ENCODE results near the gene RERE. TPM values are rescaled to one million over a fixed set of nuclear protein-coding genes. Genes with fewer than 3 reads are reported as not detected.

The RERE gene
- total RNA-seq, 6 experiments from 2014 or later: 36.5 to 41.6 (median 37.5) TPM

DNA sequence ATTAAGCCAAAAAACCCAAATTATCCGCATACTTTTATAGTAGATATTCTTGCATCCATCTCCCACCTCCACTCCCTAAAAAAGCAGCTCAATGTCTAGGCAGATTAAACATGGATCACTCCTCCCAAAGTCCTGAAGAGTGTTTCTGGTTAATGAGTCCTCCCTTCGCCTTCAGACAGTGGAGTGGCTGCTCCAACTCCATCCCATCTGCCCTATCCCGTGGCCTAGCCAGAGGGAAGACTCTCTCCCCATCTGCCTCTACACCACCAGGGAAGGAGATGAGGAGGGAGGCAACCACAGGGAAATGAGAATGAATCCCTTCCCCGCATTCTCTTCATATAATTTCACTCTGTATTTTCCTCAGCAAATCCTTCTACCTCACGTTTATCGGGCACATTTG, 395.7 kb downstream of the RERE start:
- peak; percentile 5 for DNase-seq
- TF ChIP-seq, protein P1, sequence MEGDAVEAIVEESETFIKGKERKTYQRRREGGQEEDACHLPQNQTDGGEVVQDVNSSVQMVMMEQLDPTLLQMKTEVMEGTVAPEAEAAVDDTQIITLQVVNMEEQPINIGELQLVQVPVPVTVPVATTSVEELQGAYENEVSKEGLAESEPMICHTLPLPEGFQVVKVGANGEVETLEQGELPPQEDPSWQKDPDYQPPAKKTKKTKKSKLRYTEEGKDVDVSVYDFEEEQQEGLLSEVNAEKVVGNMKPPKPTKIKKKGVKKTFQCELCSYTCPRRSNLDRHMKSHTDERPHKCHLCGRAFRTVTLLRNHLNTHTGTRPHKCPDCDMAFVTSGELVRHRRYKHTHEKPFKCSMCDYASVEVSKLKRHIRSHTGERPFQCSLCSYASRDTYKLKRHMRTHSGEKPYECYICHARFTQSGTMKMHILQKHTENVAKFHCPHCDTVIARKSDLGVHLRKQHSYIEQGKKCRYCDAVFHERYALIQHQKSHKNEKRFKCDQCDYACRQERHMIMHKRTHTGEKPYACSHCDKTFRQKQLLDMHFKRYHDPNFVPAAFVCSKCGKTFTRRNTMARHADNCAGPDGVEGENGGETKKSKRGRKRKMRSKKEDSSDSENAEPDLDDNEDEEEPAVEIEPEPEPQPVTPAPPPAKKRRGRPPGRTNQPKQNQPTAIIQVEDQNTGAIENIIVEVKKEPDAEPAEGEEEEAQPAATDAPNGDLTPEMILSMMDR (IDR thresholded peaks at IDR 0.05): no peak
- Mint-ChIP-seq H3K36me3 (ENCODE audit: low read depth) (peaks cover 14% of the 10 kb centered on the region), H3K4me3 (no peak overlapping the region), H3K4me1 (ENCODE audit: low read depth) (peaks cover 31% of the 10 kb centered on the region), H3K27me3 (ENCODE audit: insufficient read depth) (no peaks in the 10 kb centered on the region; the same call in 1 of the 2 replicates), H3K27ac (no peak overlapping the region), H3K9me3 (no peaks in the 10 kb centered on the region)

DNA sequence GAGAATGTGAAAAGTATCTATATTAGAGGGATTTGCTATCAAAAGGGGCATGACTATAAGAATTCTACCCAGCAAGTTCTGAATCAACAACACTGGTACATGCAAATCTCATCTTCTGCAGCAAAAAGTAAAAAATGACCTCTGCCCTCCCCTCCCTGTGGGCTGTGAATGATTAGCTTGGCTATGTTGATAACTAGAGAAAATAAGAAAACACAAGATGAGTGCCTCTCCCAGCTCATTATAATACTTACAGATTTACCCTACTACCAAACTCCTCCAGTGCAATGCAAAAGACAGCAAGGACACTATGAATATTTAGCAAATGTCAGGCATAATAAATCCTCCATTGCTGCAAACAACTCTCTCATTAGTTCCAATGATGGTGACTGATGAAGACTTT, 397.1 kb downstream of the RERE start:
- Mint-ChIP-seq H3K9me3 (no peaks in the 10 kb centered on the region), H3K36me3 (ENCODE audit: low read depth) (peaks cover 24% of the 10 kb centered on the region), H3K27ac (no peak overlapping the region), H3K4me3 (no peak overlapping the region), H3K4me1 (ENCODE audit: low read depth) (peaks cover 35% of the 10 kb centered on the region), H3K27me3 (ENCODE audit: insufficient read depth) (peaks cover 4% of the 10 kb centered on the region)
- no peak for DNase-seq
- TF ChIP-seq, protein P1 (IDR thresholded peaks at IDR 0.05): no peak

DNA sequence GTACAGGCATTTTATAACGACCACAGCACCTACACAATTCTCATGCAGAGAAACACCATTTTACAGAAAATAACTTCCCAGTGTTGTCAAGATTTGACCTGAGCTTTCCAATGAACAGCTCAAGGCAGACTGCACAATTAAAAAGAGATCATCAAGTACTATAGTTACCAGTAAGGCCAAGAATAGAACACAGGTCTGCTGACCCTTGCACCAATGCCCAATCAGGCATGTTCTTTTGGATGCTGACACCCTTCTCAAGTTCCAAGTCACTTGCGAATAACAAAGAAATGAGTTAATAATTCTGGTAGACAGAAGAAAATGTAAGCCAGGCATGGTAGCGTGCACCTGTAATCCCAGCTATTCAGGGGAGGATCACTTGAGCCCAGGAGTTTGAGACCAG, 397.6 kb downstream of the RERE start:
- no peak overlapping the region; the same call in 1 of the 2 replicates for H3K27ac Mint-ChIP-seq
- H3K36me3 Mint-ChIP-seq (ENCODE audit: low read depth): peaks cover 25% of the 10 kb centered on the region
- peaks cover 32% of the 10 kb centered on the region for H3K4me1 Mint-ChIP-seq (ENCODE audit: low read depth)
- TF ChIP-seq, protein P1 (IDR thresholded peaks at IDR 0.05): no peak
- no peak overlapping the region for H3K4me3 Mint-ChIP-seq
- peaks cover 4% of the 10 kb centered on the region for H3K27me3 Mint-ChIP-seq (ENCODE audit: insufficient read depth)
- no peaks in the 10 kb centered on the region for H3K9me3 Mint-ChIP-seq
- no peak for DNase-seq

DNA sequence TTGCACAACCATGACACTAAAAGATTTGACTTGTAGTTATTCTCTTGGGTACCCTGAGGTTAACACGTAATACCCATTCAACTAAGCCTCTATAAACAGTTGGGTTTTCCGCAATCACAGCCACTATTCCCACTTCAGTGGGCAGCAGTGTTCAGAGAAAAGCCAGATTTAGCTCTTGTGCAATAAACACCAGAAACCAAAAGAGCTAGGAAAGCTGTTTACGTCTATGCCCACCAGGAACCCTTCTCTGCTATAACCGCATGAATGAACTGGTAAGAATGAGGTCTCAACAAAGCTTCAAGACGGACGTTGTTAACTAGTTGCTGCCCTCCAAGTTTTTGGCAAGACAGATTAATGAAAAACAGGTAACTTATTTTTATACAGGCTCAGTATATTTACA, 398.3 kb downstream of the RERE start:
- TF ChIP-seq, protein P1 (IDR thresholded peaks at IDR 0.05): no peak
- Mint-ChIP-seq H3K4me1 (ENCODE audit: low read depth) (peaks cover 25% of the 10 kb centered on the region), H3K9me3 (no peaks in the 10 kb centered on the region), H3K27ac (no peak overlapping the region), H3K36me3 (ENCODE audit: low read depth) (peaks cover 20% of the 10 kb centered on the region), H3K27me3 (ENCODE audit: insufficient read depth) (peaks cover 4% of the 10 kb centered on the region), H3K4me3 (no peak overlapping the region)
- DNase-seq: no peak

DNA sequence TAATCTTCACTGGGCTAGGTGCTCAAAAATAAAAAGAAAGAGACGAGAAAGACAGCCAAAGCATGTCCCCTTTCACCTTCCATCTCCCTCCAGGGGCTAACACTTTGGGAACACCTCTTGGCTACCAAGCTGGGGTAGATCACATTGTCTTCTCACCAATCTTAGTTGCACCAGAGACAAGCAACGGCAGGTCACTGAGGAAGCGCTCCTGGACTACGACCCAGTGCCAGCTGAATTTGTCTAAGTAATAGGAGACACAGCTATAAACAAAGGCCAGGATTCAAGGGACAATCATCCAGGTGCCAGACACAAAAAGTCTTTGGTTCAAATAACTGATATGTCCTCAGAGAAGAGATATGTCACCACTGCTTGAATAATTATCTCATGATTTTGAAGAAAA, 399.1 kb downstream of the RERE start:
- no peak overlapping the region for H3K27ac Mint-ChIP-seq
- H3K27me3 Mint-ChIP-seq (ENCODE audit: insufficient read depth): peaks cover 4% of the 10 kb centered on the region
- H3K4me1 Mint-ChIP-seq (ENCODE audit: low read depth): peaks cover 24% of the 10 kb centered on the region
- peaks cover 20% of the 10 kb centered on the region for H3K36me3 Mint-ChIP-seq (ENCODE audit: low read depth)
- TF ChIP-seq, protein P1 (IDR thresholded peaks at IDR 0.05): no peak
- no peak overlapping the region for H3K4me3 Mint-ChIP-seq
- no peak for DNase-seq
- no peaks in the 10 kb centered on the region for H3K9me3 Mint-ChIP-seq

DNA sequence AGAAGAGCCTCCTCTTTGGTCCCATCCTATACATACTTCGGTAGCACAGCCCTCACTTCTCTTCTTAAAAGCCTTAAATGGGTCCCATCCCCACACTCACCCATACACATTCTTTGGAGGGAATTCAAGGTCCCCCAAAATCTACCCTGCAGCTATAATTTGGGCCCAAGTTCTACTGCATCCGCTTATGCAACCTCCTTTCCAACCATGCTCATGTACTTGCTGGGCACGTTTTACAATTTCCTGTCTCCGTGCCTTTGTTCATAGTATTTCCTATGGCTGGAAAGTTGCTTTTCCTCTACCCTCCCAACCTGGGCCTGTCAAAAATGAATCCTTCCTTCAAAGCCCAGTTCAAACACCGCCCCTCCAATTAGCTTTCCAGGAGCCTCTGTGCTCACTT, 399.8 kb downstream of the RERE start:
- Mint-ChIP-seq H3K4me3 (no peak overlapping the region), H3K36me3 (ENCODE audit: low read depth) (peaks cover 20% of the 10 kb centered on the region), H3K4me1 (ENCODE audit: low read depth) (peaks cover 29% of the 10 kb centered on the region), H3K27ac (no peak overlapping the region), H3K27me3 (ENCODE audit: insufficient read depth) (peaks cover 4% of the 10 kb centered on the region), H3K9me3 (no peaks in the 10 kb centered on the region)
- TF ChIP-seq, protein P1 (IDR thresholded peaks at IDR 0.05): no peak
- no peak for DNase-seq

Data from HFFc6 (cell line).